Thoracic aorta (tissue), 2 donors: Measurements from ENCODE around the gene IL3. TPM values are rescaled to one million over a fixed set of nuclear protein-coding genes. Genes with fewer than 3 reads are reported as not detected.

Experiments used
- ATAC-seq: fragments of 150-250 bp; one replicate; pipeline ENCODE4 v1.8.0; 2017; ENCODE audit warnings: low read depth; ENCODE audit not compliant: insufficient number of reproducible peaks, low FRiP score
- DNase-seq: peaks from one replicate; pipeline ENCODE4 v3.0.0-alpha.2; 2020; ENCODE audit warnings: low spot score
- H3K27ac ChIP-seq, 2 donors: fragments of 200-600 bp; sonication (generic); 1 replicate in 1 of 2; 2 replicates in 1 of 2; pipeline ENCODE4 v1.5.1; 2016; ENCODE audit warnings: mild to moderate bottlenecking in 2 of 2, moderate library complexity in 2 of 2
- H3K27me3 ChIP-seq: fragments of 200-600 bp; sonication (generic); replicated peaks from 2 replicates; pipeline ENCODE4 v1.6.0; 2016; ENCODE audit warnings: mild to moderate bottlenecking; ENCODE audit not compliant: insufficient read depth
- H3K36me3 ChIP-seq: fragments of 200-600 bp; sonication (generic); one replicate; pipeline ENCODE4 v1.5.1; 2016
- H3K4me1 ChIP-seq, 2 donors: fragments of 200-600 bp; sonication (generic); 1 replicate in 1 of 2; 2 replicates in 1 of 2; pipeline versions ENCODE4 v1.5.1 to v1.6.0; 2016; ENCODE audit warnings: low read depth in 2 of 2, mild to moderate bottlenecking in 1 of 2; ENCODE audit not compliant: control insufficient read depth in 1 of 2
- H3K4me3 ChIP-seq: fragments of 200-600 bp; sonication (generic); 2 replicates; pipeline ENCODE4 v1.5.1; 2016; ENCODE audit warnings: mild to moderate bottlenecking
- H3K9me3 ChIP-seq: fragments of 200-600 bp; sonication (generic); 2 replicates; pipeline ENCODE4 v1.5.1; 2016
- total RNA-seq, 2 donors: library from RNA; depleted of rRNA; stranded (reverse); fragments of >200 nt; gene quantifications; one replicate each; pipeline versions ENCODE4 v1.1.0 to v1.2.3, GENCODE V29; 2016
- TF ChIP-seq, protein P1 (sequence below): fragments of 200-600 bp; sonication (generic); IDR thresholded peaks from one replicate; pipeline ENCODE4 v1.5.1; 2019; ENCODE audit warnings: antibody characterized with exemption

Gene IL3
- total RNA-seq, 2 donors from 2014 or later, result not detected

DNA sequence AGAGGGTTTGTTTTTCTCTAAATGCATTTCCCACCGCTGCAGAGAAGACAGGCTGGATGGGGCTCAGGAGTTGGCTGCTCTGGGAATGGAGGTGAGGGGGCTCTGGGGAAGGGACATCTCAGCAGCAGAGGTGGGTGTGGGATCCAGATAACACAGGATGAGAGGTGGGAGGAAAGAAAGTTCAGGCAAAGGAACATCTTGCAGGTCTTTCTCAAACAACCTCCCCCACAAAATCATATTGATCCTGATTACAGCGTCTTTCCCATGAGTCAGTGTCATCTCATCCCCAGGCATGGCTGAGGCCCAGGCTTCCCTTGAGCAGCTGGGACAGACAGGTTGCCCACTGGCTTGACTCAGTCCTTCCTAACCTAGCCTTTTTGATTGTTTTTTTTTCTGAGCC, 37.7 kb upstream of the IL3 start:
- Histone ChIP-seq H3K4me3 (no peak overlapping the region), H3K27me3 (no peaks in the 10 kb centered on the region), H3K4me1 (no peaks in the 10 kb centered on the region), H3K9me3 (no peaks in the 10 kb centered on the region), H3K36me3 (no peaks in the 10 kb centered on the region), H3K27ac (no peak overlapping the region)
- no peak for ATAC-seq
- TF ChIP-seq, protein P1, sequence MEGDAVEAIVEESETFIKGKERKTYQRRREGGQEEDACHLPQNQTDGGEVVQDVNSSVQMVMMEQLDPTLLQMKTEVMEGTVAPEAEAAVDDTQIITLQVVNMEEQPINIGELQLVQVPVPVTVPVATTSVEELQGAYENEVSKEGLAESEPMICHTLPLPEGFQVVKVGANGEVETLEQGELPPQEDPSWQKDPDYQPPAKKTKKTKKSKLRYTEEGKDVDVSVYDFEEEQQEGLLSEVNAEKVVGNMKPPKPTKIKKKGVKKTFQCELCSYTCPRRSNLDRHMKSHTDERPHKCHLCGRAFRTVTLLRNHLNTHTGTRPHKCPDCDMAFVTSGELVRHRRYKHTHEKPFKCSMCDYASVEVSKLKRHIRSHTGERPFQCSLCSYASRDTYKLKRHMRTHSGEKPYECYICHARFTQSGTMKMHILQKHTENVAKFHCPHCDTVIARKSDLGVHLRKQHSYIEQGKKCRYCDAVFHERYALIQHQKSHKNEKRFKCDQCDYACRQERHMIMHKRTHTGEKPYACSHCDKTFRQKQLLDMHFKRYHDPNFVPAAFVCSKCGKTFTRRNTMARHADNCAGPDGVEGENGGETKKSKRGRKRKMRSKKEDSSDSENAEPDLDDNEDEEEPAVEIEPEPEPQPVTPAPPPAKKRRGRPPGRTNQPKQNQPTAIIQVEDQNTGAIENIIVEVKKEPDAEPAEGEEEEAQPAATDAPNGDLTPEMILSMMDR, result no peak
- no peak for DNase-seq

DNA sequence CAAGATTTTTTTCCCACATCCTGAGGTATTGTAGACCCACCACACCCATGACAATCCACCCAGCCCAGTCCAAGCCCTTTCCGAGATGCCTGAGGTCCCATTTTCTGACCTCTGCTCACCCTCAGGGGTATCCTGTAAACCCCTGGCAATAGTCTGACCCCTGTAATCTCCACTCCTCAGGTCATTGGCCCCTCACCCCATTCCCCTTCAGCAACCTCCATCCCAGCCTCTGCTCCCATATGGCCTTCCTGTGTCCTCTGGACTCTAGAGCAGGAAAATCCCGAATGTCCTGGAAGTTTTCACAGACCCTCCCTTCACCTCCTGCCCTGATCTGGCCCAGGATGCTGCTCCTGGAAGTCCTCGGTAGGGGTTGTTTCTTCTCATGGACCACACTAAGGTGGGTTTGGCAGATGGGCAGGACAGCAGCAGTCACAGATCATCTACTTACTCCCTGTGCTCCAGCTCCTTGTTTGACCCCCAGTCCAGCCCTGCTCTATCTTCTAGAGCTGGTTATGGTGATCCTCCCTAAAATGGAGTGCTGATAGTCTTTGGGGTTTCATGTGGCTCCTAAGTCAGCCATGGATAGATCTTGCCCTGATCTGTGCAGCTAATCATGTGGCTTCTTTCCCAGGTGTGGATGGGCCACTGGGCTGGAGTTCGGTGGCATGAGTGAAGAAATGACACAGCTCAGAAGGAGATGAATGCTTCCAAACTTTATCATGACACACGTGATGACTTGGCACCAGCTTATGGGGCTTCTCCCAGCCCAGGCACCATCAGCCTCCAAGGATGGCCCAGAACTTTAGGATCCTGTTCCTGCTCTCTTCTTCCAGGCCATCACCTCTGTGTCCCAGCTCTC, 37.0 kb upstream of the IL3 start:
- Histone ChIP-seq H3K27me3 (no peaks in the 10 kb centered on the region), H3K4me1 (no peaks in the 10 kb centered on the region), H3K4me3 (no peak overlapping the region), H3K36me3 (no peaks in the 10 kb centered on the region), H3K27ac (no peak overlapping the region), H3K9me3 (no peaks in the 10 kb centered on the region)
- ATAC-seq (no peak), DNase-seq (no peak)
- TF ChIP-seq, protein P1, result no peak

DNA sequence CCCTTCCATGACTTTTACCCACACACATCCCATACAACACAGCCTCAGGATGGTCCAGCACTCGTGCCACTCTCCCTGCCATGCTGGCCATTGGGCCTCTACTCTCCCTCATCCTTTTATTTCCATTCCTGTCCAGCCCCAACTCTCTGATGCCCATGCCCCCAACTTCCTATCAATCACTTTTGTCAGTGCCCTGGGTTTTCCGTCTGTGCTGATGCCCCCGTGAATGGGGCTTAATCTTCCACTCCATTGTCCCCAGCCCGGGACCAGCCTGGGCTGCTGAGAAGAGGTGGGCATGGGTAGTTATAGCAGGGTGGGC, 36.4 kb upstream of the IL3 start:
- no peaks in the 10 kb centered on the region for H3K9me3 ChIP-seq
- TF ChIP-seq, protein P1, result no peak
- DNase-seq, result no peak
- no peak for ATAC-seq
- no peaks in the 10 kb centered on the region for H3K36me3 ChIP-seq
- H3K27ac ChIP-seq, result no peak overlapping the region
- no peaks in the 10 kb centered on the region for H3K27me3 ChIP-seq
- H3K4me1 ChIP-seq, result no peaks in the 10 kb centered on the region
- H3K4me3 ChIP-seq, result no peak overlapping the region

DNA sequence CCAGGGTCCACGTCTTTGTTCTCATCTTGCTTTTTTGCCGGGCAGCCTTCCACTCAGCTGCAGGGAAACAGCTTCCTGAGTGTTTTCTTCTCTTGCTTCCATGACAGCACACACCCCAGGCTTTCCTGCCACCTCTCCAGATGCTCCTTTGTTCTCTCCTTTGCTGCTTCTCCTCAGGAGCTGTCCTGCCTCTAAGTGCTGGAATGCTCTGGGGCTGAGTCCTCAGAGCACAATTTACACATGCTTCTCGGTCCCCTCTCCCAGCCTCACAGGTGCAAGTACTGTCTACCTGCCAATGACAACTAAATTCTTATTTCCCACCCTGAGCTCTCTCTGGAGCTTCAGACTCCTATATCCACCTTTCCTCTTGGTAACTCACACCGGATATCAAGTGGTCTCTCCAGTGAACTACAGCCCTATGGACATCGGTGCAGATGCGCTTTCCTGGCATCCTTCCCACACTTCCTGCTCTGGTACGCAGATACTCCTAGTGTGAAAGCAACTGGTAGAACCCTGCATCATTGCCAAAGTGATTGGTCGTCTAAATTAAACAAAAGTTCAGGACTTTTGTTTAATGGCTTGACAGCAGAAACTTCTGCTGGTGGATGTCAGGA, 35.6 kb upstream of the IL3 start:
- no peaks in the 10 kb centered on the region for H3K9me3 ChIP-seq
- H3K36me3 ChIP-seq, result no peaks in the 10 kb centered on the region
- ATAC-seq, result no peak
- H3K27me3 ChIP-seq, result no peaks in the 10 kb centered on the region
- no peak overlapping the region for H3K27ac ChIP-seq
- no peak for DNase-seq
- no peaks in the 10 kb centered on the region for H3K4me1 ChIP-seq
- TF ChIP-seq, protein P1, result no peak
- H3K4me3 ChIP-seq, result no peak overlapping the region

DNA sequence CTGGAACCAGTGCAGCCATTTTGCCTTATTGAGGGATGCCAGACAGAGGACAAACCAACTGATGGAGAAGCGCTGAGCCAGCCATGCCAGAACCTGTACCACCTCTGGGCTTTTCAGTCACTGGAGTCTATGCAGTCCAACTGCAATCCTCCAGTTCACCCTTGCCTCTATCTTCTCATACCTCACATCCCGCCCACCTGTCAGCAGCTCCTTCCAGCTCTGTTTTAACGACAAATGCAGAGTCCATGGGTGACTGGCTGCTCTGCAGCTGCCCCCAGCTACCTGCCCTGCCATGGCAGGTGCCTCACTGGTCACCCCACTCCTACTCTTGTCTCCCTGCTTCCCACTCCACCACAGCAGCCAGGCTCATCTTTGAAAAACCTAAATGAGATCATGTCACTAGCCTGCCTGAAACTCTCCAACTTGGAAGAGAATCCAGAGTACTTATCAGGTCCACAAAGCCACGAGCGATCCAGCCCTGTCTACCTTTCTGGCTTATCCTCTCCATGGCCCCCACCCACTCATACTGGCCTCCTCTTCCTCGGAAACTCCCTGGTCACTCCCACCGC, 35.0 kb upstream of the IL3 start:
- Histone ChIP-seq H3K27me3 (no peaks in the 10 kb centered on the region), H3K4me3 (no peak overlapping the region), H3K9me3 (no peaks in the 10 kb centered on the region), H3K36me3 (no peaks in the 10 kb centered on the region), H3K4me1 (no peaks in the 10 kb centered on the region), H3K27ac (no peak overlapping the region)
- DNase-seq, result no peak
- TF ChIP-seq, protein P1, result no peak
- no peak for ATAC-seq
